Measurements from ENCODE around the gene TASOR.

TASOR gene

GRCh38 chr3:56681984-56682461 is 1.0 kb downstream of the TASOR start:
- no peak for DNase-seq

- no peak for DNase-seq
Measured at GRCh38 chr3:56680054-56680580, 2.9 kb downstream of the TASOR start.

- no peak for DNase-seq
Measured at GRCh38 chr3:56677286-56677685, 5.8 kb downstream of the TASOR start.

- DNase-seq, result no peak
Measured at GRCh38 chr3:56673781-56674457, 9.1 kb downstream of the TASOR start.

- no peak for DNase-seq
Measured at GRCh38 chr3:56667973-56668579, 15.0 kb downstream of the TASOR start.

GRCh38 chr3:56664823-56665222 is 18.2 kb downstream of the TASOR start:
- DNase-seq, result no peak

GRCh38 chr3:56655709-56656108 is 27.4 kb downstream of the TASOR start:
- DNase-seq, result no peak

GRCh38 chr3:56654460-56654859 is 28.6 kb downstream of the TASOR start:
- DNase-seq, result no peak

- no peak for DNase-seq
Measured at GRCh38 chr3:56645407-56645806, 37.7 kb downstream of the TASOR start.

- no peak for DNase-seq
Measured at GRCh38 chr3:56633602-56634535, 49.2 kb downstream of the TASOR start.

All from stimulated activated CD4-positive, alpha-beta T cell treated with anti-CD3 and anti-CD28 coated beads, Interleukin-4, amount 100 ng/mL, for 4 hours (primary cell).